Brain pericyte (primary cell): ENCODE data around the gene FAM117A.
"Not testable (repeated sequence)": the region's sequence is repeated elsewhere in the genome, so short reads cannot be mapped to it uniquely, and the experiment has no call there.

Experiments used
- DNase-seq: peaks from one replicate; pipeline ENCODE4 v3.0.0-alpha.2; 2012; ENCODE audit warnings: low read depth, low spot score

FAM117A gene

DNA sequence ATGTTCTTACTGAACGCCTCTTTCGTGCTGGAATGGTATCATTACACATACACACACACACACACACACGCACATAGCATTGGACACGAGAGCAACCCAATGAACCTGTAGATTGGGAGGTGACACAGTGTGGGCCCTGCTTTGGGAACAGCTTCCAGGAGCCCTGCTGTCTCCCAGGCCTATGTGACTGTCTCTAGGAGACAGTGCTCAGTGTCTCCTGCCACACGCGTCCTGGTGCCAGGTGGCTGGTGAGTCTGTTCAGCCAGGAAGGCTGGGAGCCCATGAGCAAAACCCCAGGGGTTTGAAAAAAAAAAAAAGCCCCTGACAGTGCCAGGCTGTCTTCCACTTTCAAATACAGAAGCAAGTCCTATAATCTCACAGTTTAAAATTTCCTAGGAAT lies 83.6 kb downstream of the FAM117A start:
- no peak for DNase-seq

DNA sequence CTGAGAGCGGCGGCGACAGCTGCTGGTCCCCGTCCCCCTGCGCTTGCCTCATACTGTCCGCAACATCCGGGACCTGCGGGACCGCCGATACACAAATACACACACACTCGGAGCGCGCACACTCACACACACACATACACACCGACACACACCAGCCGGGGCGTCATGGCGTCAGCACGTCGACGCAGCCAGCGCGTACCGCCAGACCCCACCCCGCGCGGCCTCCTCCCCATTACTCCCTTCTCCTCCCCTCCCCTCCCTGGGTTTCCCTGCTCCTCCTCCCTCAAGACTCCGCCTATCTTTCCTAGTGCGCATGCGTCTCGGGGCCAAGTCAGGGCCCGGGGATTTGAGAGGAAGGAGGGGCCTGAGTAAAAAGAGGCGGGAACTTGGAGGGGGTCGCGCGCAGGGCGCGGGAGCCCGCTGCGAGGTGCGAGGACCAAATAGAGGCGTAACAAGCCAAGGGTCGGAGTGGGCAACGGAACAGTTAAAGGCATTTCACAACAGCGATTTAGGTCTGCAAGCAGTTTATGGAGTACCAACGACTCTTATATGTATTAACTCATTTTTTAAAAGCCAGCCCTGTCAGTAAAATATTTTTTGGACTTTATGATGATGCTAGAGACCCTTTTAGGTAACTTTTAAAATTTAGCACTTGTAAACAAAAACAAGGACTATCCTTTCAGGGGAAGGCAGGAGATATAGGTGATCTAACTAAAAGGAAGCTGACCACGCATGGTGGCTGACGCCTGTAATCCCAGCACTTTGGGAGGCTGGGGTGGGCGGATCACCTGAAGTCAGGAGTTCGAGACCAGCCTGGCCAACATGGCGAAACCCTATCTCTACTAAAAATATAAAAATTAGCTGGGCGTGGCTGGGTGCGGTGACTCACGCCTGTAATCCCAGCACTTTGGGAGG lies 85.7 kb downstream of the FAM117A start, which contains the start of gene SPOP:
SPOP (minus strand) TSS at position 165 of the 915 bp plus-strand sequence. CDS start 55,287 bp downstream, outside the sequence.
- peak; percentile 97 for DNase-seq

DNA sequence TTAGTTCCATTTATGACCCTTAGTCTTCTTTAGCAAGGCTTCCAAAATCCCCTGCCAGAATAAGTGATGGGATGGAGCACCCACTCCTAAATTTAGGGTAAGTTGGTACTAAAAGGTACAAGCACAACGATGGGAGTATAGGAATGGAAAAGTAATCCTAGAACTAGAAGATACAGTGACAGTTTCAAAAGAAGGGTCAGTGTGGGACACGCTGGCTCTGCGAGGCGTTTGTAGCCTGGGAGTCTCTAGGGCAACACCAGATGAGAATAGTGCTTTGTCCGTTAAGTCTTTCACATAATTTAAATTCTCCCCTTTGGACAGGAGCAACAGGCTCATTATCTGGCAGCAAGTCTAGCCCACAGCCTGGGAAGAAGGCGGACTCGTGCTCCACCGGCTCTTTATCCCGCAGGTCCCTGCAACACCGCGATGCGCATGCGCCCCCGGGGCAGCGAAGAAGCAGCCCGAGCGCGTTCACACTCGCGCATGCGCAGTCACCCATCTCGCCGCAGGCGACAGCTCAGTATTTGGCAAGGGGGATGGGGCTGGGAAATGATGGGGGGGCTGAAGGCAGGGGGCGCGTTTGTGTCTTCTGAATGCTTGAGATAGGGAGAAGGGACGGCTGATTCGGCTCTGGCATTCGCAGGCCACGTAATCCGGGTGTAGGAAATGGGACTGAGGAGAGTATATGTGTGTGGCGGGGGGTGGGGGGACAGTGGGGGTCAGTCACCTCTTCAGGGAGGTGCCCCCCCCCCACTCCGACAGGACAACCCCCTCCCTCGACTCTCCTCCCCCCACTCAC lies 86.6 kb downstream of the FAM117A start:
- DNase-seq: peak; percentile 79

DNA sequence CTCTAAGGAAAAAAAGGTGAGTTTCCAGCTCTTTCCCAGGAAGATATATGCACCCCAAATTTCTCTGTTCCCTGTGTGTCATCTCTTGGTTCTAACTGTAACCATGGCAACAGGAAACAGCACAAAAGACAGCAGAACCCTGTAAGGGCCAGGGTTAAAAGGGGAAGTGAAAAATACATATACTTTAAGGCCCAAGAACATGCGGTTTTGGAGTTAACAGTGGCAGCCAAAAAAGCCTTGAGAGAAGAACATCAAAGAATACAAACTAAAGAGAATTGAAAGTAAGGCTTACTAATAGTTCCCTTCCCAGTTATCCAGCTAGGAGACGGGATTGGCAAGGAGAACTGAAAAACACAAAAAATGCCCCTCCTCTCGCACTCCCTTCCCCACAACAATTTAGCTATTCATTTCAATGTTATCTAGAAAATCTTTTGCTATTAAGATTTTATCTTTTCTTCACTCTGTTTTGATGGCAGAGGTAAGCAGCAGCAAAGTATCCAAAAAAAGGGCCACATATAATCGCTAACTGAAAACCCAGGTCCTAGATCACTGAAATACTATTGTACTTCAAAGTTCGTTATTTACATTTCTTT lies 87.6 kb downstream of the FAM117A start:
- DNase-seq: no peak

DNA sequence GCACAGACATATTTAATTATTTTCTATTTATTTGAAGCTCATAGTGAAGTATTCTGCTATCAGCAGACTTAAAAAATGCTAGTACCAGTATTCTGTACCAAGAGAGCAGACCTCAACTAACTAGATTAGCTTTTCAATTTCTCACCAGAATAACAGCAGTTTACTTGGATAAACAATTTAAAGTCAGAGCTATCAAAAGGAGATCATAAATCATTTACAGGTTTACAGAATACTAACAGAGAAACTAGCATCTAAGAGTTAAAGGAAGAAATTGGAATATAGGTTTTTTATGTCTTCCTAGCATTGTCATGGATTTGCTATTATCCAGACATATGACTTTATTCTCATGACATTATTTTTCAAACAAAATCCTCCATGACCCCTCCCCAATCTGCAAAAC lies 89.4 kb downstream of the FAM117A start:
- no peak for DNase-seq

DNA sequence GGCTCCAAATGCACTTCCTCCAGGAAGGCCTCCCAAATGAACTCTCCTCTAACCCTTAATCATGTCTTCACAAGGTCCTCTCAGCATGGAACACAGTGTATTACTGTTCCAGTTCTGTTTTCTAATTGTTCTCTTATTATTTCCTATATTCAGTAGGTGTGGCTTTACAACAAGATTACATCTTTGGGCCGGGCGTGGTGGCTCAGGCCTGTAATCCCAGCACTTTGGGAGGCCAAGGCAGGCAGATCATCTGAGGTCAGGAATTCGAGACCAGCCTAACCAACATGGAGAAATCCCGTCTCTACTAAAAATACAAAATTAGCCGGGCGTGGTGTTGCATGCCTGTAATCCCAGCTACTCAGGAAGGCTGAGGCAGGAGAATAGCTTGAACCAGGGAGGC lies 90.3 kb downstream of the FAM117A start:
- not testable (repeated sequence) for DNase-seq

DNA sequence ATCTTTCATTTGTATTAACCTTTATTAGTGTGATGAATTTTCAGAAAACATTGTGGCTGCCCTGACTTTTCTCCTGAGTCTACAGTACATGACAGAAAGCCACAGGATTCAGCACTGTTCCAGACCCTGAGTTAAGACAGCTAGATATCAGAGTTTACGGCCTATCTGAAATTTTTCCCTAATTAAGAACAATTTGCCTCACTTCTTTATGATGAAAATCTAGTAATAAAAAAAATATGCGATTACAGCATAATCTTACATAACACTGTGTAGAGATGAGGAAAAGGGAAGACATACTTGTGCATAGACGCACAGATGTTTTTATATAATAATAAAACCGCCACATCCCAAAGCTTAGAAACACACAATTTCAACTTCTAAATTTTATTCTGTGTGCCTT lies 93.3 kb downstream of the FAM117A start:
- DNase-seq: no peak

DNA sequence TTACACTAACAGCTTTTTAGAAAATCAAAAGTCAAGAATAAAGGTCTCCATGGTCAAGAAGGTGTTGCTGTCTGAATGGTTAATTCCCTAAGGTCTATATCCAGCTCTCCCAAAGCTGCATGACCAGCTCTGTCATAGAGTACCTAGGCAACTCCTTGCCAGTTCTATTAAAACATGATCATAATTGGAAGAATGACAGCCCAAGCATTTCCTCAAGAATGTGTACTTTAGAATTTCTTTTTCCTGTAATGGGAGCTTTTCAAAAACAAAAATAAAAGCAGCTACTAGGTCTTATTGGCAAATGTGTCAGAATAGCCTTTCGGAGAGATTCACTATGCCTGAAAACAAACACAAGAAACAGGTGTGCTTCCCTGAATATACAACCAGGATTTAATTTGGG lies 93.9 kb downstream of the FAM117A start:
- DNase-seq: no peak

DNA sequence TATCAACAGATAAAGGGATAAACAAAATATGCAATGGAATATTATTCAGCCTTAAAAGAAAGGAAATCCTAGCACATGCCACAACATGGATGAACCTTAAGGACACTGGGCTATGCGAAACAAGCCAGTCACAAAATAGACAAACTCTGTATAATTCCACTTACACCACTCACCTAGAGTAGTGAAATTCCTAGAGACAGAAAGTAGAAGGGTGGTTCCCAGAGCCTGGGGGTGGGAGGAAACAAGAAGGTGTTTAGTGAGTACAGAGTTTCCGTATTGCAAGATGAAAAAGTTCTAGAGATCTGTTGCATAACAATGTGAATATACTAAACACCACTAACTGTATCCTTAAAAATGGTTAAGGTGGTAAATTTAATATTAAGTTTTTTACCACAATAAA lies 96.1 kb downstream of the FAM117A start:
- DNase-seq: no peak

DNA sequence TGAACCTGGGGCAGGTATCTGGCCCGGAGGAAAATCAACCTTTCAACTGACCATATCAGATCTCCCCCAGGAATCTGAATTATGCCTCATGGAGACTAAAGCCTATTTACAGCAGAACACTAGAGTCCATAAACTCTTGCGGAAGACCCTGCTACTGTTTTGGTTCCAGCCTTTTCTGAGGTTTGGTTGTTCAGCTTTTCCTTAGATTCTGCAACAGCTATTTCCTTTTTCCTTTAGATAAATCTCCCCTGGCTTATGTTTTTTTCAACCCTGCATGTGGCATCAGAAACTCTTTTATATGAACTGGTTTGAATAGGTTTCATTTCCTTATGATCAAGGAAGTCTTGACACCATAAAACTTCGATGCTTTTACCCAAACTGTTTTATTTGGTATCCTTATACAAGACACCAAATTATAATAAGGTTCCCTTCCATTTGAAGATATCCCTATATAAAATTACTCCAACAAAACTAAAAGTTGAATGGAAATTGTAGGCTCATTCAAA lies 99.2 kb downstream of the FAM117A start:
- DNase-seq: no peak
